ENCODE measurements around the gene EN2.

DNA sequence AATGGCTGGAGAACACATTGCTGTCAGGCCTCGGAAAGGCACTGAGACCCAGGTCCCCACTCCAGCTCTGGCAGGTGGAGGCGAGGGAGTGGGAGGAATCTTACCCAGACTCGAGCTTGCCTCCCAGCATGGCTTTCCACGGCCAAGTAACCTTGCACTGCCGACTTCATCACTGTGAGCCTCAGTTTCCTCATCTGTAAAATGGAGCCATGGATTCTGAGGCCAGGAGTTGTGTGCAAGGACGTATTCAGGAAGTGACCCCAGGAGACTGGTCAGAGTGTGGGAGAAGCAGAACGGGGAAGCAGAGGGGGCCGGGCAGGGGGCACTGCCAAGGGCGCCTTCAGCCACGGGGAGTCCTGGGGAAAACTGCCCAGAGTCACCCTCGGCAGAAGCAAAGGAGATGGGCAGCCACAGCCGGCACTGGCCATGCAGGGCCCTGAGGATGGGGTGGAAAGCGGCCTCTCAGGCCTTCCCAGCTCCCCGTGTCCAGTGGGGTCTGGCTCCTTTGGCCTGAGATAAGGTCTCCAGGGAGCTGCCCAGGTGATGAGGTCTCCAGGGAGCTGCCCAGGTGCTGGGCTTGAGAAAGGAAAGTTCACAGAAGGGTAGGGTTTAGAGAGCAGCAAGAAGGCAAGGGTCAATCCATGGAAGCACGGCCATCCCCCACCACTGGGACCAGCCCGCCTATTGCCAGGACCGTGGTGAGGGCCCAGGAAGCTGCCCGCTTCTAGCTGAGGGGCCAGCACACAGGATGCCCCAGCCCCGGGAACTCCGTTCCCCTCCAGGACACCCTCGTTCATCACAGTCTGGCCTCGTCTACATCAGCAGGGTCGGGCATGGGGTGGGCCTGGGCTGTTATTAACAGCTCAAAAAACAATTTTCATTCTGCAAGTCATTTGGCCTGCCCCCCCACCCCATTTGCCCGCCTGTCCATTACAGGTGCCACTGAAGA is 34.3 kb upstream of the EN2 start:
- TF ChIP-seq POLR2A (IDR thresholded peaks at IDR 0.05): no peak
- TF ChIP-seq, protein P1, sequence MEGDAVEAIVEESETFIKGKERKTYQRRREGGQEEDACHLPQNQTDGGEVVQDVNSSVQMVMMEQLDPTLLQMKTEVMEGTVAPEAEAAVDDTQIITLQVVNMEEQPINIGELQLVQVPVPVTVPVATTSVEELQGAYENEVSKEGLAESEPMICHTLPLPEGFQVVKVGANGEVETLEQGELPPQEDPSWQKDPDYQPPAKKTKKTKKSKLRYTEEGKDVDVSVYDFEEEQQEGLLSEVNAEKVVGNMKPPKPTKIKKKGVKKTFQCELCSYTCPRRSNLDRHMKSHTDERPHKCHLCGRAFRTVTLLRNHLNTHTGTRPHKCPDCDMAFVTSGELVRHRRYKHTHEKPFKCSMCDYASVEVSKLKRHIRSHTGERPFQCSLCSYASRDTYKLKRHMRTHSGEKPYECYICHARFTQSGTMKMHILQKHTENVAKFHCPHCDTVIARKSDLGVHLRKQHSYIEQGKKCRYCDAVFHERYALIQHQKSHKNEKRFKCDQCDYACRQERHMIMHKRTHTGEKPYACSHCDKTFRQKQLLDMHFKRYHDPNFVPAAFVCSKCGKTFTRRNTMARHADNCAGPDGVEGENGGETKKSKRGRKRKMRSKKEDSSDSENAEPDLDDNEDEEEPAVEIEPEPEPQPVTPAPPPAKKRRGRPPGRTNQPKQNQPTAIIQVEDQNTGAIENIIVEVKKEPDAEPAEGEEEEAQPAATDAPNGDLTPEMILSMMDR (IDR thresholded peaks at IDR 0.05): no peak

Data from suprapubic skin (tissue), 3 donors.